ENCODE results near the gene KCNH1. TPM values are rescaled to one million over a fixed set of nuclear protein-coding genes. Genes with fewer than 3 reads are reported as not detected.
"Not testable (repeated sequence)": the region's sequence is repeated elsewhere in the genome, so short reads cannot be mapped to it uniquely, and the experiment has no call there.

KCNH1 gene
- total RNA-seq, 1 donor from 2014 or later = under 0.01 TPM

DNA sequence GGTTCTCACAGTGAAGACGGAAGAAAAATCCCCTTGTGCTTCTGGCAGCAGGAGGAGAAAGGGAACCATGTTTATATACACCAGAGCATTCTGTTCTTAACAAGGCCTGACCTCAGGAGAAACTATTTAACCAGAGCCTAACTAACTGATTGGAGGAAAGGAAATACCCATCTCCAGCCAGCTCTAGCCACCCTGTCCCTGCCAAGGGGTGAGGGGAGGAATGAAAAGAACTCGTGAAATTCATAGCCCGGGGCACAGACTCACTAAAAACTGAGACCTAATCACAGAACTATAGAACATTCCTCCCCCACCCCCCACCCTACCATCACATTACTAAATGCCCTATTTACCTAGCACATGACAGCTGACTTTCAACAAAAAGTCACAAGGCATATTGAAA lies 65.0 kb downstream of the KCNH1 start:
- TF ChIP-seq CTCF (IDR thresholded peaks at IDR 0.05; ENCODE audit: insufficient read depth, low read length, severe bottlenecking) = no peak
- DNase-seq (ENCODE audit: low read depth) (no peak), FAIRE-seq (no peak)
- H3K4me3 ChIP-seq (ENCODE audit: low read depth, low read length) = no peak overlapping the region
- no peaks in the 10 kb centered on the region for H3K27me3 ChIP-seq (ENCODE audit: control insufficient read depth, insufficient read depth, low read length)
- no peaks in the 10 kb centered on the region for H3K36me3 ChIP-seq (ENCODE audit: control insufficient read depth, insufficient read depth, low read length)

DNA sequence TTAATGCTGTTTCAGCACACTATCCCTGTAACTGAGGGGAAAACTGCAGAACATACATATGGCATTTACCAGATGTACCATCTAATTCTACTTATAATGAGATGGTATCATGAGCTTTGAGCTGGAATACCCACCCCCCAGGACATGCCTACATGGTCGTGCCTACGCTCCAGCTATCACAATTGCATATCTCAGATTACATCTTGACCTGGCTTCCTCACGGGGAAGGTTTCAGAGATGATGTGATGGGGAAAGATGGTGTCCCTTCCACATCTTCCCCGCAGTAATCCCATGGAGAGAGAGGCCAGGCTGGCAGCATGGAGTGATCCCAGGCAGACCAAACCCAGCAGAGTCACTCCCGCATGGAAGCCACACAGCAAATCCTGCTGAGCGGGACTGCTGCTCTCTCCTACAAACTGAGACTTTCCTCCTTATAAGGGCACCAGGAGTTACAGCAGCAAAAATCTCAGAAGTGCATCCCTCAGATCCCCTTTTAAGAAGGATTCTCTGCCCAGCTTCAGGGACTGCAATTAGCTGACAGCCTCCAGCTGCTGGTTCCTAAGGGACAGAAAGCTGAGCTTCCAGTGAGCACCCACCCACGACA lies 67.1 kb downstream of the KCNH1 start:
- no peaks in the 10 kb centered on the region for H3K36me3 ChIP-seq (ENCODE audit: control insufficient read depth, insufficient read depth, low read length)
- H3K27me3 ChIP-seq (ENCODE audit: control insufficient read depth, insufficient read depth, low read length) = no peaks in the 10 kb centered on the region
- no peak for TF ChIP-seq CTCF (IDR thresholded peaks at IDR 0.05; ENCODE audit: insufficient read depth, low read length, severe bottlenecking)
- H3K4me3 ChIP-seq (ENCODE audit: low read depth, low read length) = no peak overlapping the region
- DNase-seq (ENCODE audit: low read depth) = no peak
- peak; percentile 55 for FAIRE-seq

GRCh38 chr1:211041838-211042237 lies 92.1 kb downstream of the KCNH1 start:
- not testable (repeated sequence) for FAIRE-seq; DNase-seq (ENCODE audit: low read depth); H3K4me3 ChIP-seq (ENCODE audit: low read depth, low read length); H3K27me3 ChIP-seq (ENCODE audit: control insufficient read depth, insufficient read depth, low read length); H3K36me3 ChIP-seq (ENCODE audit: control insufficient read depth, insufficient read depth, low read length)

GRCh38 chr1:211037095-211037494 lies 96.9 kb downstream of the KCNH1 start:
- FAIRE-seq (no peak), DNase-seq (ENCODE audit: low read depth) (peak; percentile 64)
- Histone ChIP-seq H3K36me3 (ENCODE audit: control insufficient read depth, insufficient read depth, low read length) (no peaks in the 10 kb centered on the region), H3K27me3 (ENCODE audit: control insufficient read depth, insufficient read depth, low read length) (no peaks in the 10 kb centered on the region), H3K4me3 (ENCODE audit: low read depth, low read length) (no peak overlapping the region)
- no peak for TF ChIP-seq CTCF (IDR thresholded peaks at IDR 0.05; ENCODE audit: insufficient read depth, low read length, severe bottlenecking)

DNA sequence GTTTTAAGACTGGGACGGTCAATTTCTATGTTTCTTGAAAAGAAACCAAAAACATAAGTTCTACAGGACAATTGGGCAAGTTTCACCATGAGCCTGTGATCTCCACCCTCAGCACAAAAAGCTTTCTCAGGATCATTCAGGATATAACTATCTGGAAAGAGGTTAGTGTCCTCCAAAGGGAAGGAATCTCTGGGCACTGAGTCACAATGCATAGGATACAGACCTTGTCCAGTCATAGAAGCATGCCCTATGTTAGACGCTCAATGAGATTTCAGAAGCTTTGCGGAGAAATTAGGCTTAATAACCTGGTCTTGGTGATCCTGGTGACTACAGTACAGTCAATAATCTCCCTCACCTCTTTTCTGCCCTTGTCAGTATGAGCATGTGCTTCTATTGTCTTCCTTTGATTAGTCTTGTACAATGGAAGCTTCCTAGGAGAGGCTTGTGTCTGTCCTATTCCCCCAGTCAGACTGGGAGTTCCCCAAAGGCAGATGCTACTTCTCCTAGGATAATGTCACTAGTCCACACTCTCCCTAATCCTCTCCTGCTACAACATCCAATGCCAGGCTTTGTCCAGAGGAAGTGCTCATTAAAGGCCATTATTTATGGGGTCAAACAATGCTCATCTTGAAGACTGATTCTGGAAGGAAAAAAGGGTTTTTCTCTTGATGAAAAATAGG lies 97.4 kb downstream of the KCNH1 start:
- Histone ChIP-seq H3K27me3 (ENCODE audit: control insufficient read depth, insufficient read depth, low read length) (no peaks in the 10 kb centered on the region), H3K36me3 (ENCODE audit: control insufficient read depth, insufficient read depth, low read length) (no peaks in the 10 kb centered on the region), H3K4me3 (ENCODE audit: low read depth, low read length) (no peak overlapping the region)
- no peak for FAIRE-seq
- no peak for DNase-seq (ENCODE audit: low read depth)
- TF ChIP-seq CTCF (IDR thresholded peaks at IDR 0.05; ENCODE audit: insufficient read depth, low read length, severe bottlenecking) = no peak

DNA sequence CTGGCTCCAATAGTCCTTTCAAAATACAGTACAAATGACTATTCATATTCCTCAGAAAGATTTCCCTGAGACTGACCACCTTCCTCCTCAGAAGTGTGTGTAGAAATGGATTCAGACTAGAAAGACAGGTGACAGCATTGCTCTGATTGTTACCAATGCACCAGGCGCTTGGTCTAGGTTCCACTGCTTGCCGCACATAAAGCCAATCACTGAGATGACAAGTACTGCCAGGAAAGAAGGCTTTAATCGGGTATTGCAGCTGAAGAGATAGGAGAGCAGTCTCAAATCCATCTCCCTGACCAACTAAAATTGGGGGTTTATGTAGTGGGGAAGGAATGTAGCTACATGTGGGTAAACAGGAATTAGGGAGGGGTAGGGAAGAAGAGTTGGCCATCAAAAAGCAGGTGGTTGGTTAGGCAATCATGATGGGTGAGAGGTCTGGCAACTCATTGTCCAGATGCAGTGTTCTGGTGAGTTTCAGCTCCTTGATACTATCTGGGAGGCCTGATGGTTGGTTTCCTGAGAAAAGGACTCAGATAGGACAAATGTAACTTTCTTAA lies 98.0 kb downstream of the KCNH1 start:
- Histone ChIP-seq H3K27me3 (ENCODE audit: control insufficient read depth, insufficient read depth, low read length) (no peaks in the 10 kb centered on the region), H3K36me3 (ENCODE audit: control insufficient read depth, insufficient read depth, low read length) (no peaks in the 10 kb centered on the region), H3K4me3 (ENCODE audit: low read depth, low read length) (no peak overlapping the region)
- DNase-seq (ENCODE audit: low read depth) = no peak
- no peak for FAIRE-seq
- TF ChIP-seq CTCF (IDR thresholded peaks at IDR 0.05; ENCODE audit: insufficient read depth, low read length, severe bottlenecking) = no peak
